ENCODE results near the gene CTNNA3.

The CTNNA3 gene

GRCh38 chr10:65968437-65968836 is 1727.6 kb downstream of the CTNNA3 start:
- no peak for DNase-seq (ENCODE audit: low read depth, low spot score)
- no peak overlapping the region for H3K4me3 ChIP-seq (ENCODE audit: low read length)

- no peak for DNase-seq (ENCODE audit: low read depth, low spot score)
- H3K4me3 ChIP-seq (ENCODE audit: low read length): no peak overlapping the region
Observed at GRCh38 chr10:65964205-65964604, 1731.8 kb downstream of the CTNNA3 start.

GRCh38 chr10:65952086-65952485 is 1743.9 kb downstream of the CTNNA3 start:
- H3K4me3 ChIP-seq (ENCODE audit: low read length): no peak overlapping the region
- no peak for DNase-seq (ENCODE audit: low read depth, low spot score)

- H3K4me3 ChIP-seq (ENCODE audit: low read length): no peak overlapping the region
- no peak for DNase-seq (ENCODE audit: low read depth, low spot score)
Observed at GRCh38 chr10:65950075-65950474, 1745.9 kb downstream of the CTNNA3 start.

GRCh38 chr10:65949526-65949925 is 1746.5 kb downstream of the CTNNA3 start:
- no peak overlapping the region for H3K4me3 ChIP-seq (ENCODE audit: low read length)
- no peak for DNase-seq (ENCODE audit: low read depth, low spot score)

- H3K4me3 ChIP-seq (ENCODE audit: low read length): no peak overlapping the region
- no peak for DNase-seq (ENCODE audit: low read depth, low spot score)
Observed at GRCh38 chr10:65945061-65945460, 1750.9 kb downstream of the CTNNA3 start.

DNA sequence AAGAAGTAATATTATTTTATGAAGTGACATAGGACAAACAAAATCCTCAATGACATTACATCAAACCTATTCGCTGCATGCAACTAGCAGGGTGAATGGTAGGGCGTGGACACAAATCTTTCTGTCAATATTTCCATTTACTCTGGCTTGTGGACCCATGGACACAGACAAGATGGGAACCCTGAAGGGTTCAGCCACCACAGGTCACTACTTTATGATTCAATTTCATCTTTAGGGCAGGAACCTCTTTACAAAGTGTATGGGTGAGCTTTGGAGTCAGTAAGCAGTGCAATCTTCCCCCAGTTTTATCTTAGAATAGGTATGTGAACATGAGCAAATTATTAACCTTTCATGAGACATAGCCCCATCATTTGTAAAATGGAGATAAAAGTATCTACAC is 1752.5 kb downstream of the CTNNA3 start:
- no peak overlapping the region for H3K4me3 ChIP-seq (ENCODE audit: low read length)
- DNase-seq (ENCODE audit: low read depth, low spot score): no peak

GRCh38 chr10:65940816-65941662 is 1755.0 kb downstream of the CTNNA3 start:
- DNase-seq (ENCODE audit: low read depth, low spot score): no peak
- H3K4me3 ChIP-seq (ENCODE audit: low read length): no peak overlapping the region

- H3K4me3 ChIP-seq (ENCODE audit: low read length): no peak overlapping the region
- no peak for DNase-seq (ENCODE audit: low read depth, low spot score)
Observed at GRCh38 chr10:65940105-65940504, 1755.9 kb downstream of the CTNNA3 start.

GRCh38 chr10:65931291-65932070 is 1764.5 kb downstream of the CTNNA3 start:
- no peak overlapping the region for H3K4me3 ChIP-seq (ENCODE audit: low read length)
- no peak for DNase-seq (ENCODE audit: low read depth, low spot score)

DNA sequence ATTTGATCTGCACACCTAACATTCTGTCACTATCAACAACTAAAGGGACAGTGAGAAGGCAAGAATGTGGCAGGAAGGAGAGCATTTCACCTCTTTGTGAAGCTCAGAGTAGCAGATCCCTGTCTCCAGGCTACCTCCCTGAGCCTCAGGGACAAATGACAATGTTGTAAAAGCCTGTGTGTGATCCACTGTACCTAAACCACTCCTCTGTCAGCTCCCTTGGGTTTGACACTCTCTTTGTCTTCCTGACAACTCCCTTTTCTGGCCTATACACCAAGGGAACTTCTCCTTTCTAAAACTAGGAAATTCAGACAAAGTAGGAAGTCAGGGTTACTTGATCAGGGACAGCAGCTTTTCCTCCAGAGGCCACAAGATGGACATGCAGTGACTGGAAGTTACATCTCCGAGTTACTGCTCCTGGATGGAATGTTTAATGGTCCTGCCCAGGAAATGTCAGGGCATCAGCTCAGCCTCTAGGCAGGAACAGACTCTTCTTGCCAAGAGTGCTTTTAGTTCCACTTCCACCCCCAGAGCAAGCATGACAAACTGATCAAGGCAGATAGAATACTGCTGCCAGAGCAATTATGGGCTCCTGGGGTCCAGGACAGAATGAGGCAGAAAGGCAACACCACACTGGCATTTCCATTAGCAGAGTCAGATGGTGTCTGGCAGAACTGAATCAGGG is 1784.7 kb downstream of the CTNNA3 start:
- DNase-seq (ENCODE audit: low read depth, low spot score): no peak
- H3K4me3 ChIP-seq (ENCODE audit: low read length): no peak overlapping the region

DNA sequence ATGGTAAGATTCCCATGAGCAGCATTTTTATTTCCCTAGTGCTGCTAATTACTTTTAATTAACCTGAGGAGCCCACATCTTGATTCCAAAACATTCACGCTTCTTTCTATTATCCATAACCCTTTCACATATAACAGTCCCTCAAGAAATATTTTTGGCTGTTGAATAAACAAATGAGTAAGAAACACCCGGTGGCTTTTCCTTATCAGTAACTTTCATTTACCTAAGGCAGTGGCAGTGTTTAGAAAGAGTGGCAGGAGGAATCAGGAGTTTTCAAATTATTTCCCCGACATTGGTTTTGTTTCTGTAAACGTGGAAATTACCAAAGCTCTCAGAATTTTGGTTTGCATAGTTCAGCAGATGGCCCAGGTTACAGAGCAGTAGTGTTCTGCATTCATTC is 1785.8 kb downstream of the CTNNA3 start:
- no peak for DNase-seq (ENCODE audit: low read depth, low spot score)
- H3K4me3 ChIP-seq (ENCODE audit: low read length): no peak overlapping the region

- no peak overlapping the region for H3K4me3 ChIP-seq (ENCODE audit: low read length)
- DNase-seq (ENCODE audit: low read depth, low spot score): no peak
Observed at GRCh38 chr10:65907199-65907712, 1788.7 kb downstream of the CTNNA3 start.

- no peak for DNase-seq (ENCODE audit: low read depth, low spot score)
- H3K4me3 ChIP-seq (ENCODE audit: low read length): no peak overlapping the region
Observed at GRCh38 chr10:65903620-65904019, 1792.4 kb downstream of the CTNNA3 start.

- DNase-seq (ENCODE audit: low read depth, low spot score): no peak
- H3K4me3 ChIP-seq (ENCODE audit: low read length): no peak overlapping the region
Observed at GRCh38 chr10:65900271-65900670, 1795.7 kb downstream of the CTNNA3 start.

DNA sequence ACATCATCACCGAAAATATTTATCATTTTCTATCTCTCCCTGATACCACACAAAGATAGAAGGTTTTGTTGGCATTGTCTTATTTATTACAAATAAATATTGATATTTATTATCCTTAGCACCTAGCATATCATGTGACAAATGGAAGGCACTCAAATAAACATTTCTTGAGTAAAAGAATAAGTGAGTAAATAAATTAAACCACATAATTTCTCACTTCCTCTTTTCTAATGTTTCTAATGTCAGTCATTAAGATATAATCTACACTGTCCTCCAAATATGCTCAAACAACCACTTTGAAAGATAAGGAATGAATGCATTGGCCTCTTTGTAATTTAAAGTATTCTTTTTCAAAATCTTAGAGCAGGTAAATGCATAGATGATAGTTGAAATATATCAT is 1797.9 kb downstream of the CTNNA3 start:
- no peak for DNase-seq (ENCODE audit: low read depth, low spot score)
- H3K4me3 ChIP-seq (ENCODE audit: low read length): no peak overlapping the region

DNA sequence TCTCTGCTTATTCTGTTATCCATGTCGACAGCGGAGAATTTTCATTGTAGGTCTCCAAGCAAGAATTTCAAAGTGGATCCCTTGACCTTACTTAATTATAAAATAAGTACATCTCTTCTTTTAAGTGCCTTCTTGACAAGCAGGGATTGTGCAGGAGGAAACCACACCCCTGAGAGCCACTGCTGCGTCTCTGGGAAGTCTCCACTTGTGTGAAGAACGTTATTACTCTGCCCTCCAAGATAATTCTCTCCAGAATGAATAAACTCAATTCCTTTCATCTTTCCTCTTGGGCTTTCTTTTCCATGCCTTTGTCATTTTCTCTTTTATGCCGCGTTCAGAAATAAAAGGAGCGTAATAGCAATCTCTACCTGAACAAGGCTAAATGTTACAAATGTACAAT is 1801.0 kb downstream of the CTNNA3 start:
- DNase-seq (ENCODE audit: low read depth, low spot score): no peak
- H3K4me3 ChIP-seq (ENCODE audit: low read length): no peak overlapping the region

GRCh38 chr10:65894379-65894778 is 1801.6 kb downstream of the CTNNA3 start:
- H3K4me3 ChIP-seq (ENCODE audit: low read length): no peak overlapping the region
- DNase-seq (ENCODE audit: low read depth, low spot score): no peak

GRCh38 chr10:65893676-65894075 is 1802.3 kb downstream of the CTNNA3 start:
- DNase-seq (ENCODE audit: low read depth, low spot score): no peak
- H3K4me3 ChIP-seq (ENCODE audit: low read length): no peak overlapping the region

GRCh38 chr10:65892284-65892683 is 1803.7 kb downstream of the CTNNA3 start:
- H3K4me3 ChIP-seq (ENCODE audit: low read length): no peak overlapping the region
- no peak for DNase-seq (ENCODE audit: low read depth, low spot score)
